Fibroblast of pulmonary artery (primary cell): ENCODE results near the gene CSRP1.

Experiments used
- DNase-seq: peaks from one replicate; pipeline ENCODE4 v3.0.0-alpha.2; 2010; ENCODE audit warnings: low read depth
- H3K4me3 ChIP-seq: replicated peaks from 2 replicates; pipeline ENCODE4 v1.5.1; 2011; ENCODE audit warnings: low read depth, mild to moderate bottlenecking, control low read depth, low read length, moderate library complexity
- CTCF ChIP-seq: IDR thresholded peaks from 2 replicates; pipeline ENCODE4 v1.5.1; 2011; ENCODE audit warnings: mild to moderate bottlenecking, control low read depth, low read length, inconsistent platforms; ENCODE audit errors: missing control alignments

Gene CSRP1

GRCh38 chr1:201468844-201469644, 37.9 kb downstream of the CSRP1 start, which contains the start of gene PHLDA3:
PHLDA3 (minus strand) TSS chr1:201469188; CDS start chr1:201468786, 402 bp downstream.
- TF ChIP-seq CTCF: no peak
- DNase-seq: peak; percentile 92
- peak within 1 kb of the TSS; percentile 97 for H3K4me3 ChIP-seq

DNA sequence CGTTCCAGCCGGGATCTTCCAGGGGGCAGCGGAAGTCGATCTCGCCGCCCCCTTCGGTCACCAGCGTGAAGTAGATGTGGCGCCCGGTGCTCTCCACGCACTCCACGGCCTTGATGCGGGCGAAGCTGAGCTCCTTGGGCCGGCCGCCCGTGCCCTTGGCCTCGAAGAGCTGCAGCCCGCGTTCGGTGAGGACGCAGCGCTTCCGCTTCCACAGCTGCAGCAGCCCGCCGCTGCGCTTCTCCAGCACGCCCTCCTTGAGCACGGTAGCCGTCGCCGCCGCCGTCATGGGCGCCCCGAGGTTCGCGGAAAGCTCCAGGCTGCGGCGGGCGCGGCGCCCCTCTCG, 38.5 kb downstream of the CSRP1 start:
- DNase-seq: no peak
- no peak for TF ChIP-seq CTCF
- peak overlapping the region; percentile 97 for H3K4me3 ChIP-seq

DNA sequence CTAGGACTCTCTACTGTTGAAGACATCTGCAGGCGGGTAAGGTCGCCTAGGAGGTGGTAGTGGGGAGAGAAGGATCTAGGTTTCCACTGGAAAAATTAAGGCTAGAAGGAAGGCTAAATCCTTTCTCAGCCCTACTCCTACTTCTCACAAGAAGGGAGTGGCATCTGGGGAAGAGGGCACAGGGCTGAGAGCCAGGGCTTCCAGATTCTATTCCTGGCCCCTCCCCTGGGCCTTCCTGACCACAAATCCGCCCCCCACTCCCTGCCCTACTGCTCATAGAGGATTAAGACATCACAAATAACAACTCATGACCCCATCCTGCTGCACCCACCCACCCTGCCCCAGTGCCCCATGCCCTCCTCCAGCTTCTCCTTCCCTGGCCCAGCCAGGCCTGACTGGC, 40.4 kb downstream of the CSRP1 start:
- no peak for DNase-seq
- peak overlapping the region; percentile 97 for H3K4me3 ChIP-seq
- TF ChIP-seq CTCF: no peak

DNA sequence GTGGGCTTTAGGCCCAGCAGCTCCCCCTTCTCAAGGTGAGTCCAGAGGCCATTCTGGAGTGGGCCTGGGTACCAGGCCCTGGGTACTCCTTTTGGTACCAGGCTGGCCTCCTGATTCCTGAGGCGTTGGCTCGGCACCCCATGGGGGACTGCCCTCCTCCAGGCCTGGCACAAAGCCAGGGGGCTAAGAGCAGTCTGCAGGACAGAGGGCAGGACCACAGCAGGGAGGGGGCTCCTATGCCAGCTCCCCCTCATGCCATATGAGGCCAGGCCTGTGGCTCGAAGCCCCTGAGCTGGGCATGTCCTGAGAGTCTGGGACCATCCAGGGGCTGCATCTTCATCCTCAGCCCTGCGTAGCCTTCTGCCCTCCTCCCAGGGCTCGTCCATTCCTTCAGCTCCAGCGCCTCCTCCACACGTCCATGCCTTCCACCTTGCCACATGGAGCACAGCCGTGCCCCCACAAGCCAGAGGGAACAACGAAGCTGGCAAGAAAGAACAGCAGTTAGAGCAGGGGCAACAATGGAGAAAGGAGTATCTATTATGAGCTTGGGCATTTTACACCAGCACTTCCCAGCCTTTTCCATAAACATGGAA, 41.1 kb downstream of the CSRP1 start:
- no peak for TF ChIP-seq CTCF
- DNase-seq: no peak
- peak overlapping the region; percentile 97 for H3K4me3 ChIP-seq

DNA sequence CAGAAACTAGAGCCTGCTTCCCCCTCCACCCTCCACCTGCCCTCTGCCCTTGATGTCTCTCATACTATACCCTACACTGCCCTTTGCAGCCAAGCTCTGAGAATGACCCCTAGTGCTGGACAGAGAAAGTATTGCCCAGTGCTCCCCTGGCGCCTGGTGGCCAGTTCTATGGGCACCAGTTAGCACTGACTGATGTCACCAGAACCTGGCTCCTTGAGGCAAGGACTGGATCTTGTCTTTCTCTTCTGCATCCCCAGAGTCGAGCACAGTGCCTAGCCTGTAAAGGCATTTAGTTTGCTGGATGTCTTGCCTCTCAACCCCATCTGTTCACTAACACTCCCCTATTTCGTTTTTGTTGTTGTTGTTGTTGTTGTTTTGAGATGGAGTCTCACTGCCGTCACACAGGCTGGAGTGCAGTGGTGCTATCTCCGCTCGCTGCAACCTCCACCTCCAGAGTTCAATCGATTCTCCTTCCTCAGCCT, 43.8 kb downstream of the CSRP1 start:
- DNase-seq: no peak
- H3K4me3 ChIP-seq: no peak overlapping the region
- TF ChIP-seq CTCF: peak; percentile 34

DNA sequence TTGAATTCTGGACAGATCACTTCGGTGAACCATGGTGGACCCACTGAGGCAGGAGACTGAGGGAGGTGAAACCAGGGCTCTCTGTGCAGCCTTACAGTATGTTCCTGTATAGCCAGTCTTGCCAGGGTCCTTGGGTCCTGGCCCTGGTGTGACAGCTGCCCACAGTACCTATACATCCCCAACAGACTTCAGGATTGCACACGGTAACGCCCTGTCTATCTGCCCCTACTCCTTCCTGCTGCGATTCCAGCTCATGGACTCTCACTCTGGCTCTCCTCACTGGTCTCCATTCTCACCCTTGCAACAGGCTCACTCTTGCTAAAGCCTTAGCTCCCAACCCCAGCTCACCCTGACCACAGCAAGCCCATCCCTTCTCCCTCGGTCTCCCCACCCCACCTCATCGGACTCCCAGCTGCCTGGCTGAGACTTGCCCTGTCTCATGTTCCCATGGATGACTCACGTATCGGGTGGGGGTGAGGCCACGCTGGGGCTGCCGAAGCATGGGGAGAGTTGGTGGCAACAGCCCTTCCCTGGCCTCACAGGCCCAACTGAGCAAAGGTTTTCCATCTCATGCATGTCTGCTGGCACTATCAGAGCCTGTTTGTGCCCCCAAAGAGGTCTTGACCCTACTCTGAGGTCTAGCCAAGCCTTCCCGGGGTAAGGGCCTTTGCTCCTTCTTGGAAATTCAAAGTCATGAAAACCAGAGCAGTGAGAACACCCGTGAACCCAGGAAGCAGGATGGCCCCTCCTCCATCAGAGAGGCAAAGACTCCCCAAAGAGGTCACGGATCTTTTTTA, 45.1 kb downstream of the CSRP1 start:
- no peak for TF ChIP-seq CTCF
- H3K4me3 ChIP-seq: no peak overlapping the region
- peak; percentile 98 for DNase-seq
